ENCODE results near the gene EMX2. TPM values are rescaled to one million over a fixed set of nuclear protein-coding genes. Genes with fewer than 3 reads are reported as not detected.

EMX2 gene
- total and polyA plus RNA-seq, 8 donors: 0.06 to 0.27 (median 0.09) TPM; not detected in 4

DNA sequence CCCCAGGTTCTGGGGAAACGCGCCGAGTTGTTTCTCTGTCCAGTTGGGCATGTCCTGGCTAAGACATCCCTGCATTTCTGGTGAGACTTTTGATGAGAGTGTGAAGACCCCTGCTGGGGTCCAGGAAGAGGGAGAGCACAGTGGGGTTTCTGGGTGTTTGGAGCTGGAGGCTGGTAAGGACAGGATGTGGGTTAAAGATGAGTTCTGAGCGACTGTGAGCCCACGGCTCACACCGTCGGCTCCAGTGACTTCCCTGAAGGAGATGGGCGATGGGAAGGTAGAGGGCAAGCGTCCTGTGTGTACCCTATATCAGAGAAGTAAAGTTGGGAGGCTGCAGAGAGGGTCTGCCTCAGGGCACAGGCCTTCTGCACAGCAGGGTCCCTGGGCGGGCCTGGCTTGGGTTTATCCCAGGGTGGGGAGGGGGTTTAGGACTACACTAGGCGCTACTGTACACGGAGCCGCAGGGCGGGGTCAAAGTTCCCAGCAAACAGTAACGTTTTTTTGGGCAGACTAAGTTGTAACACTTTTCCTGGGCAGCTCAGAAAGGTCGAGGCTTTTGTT lies 3.6 kb downstream of the EMX2 start:
- Histone ChIP-seq H3K36me3 (no peaks in the 10 kb centered on the region), H3K9me3 (no peaks in the 10 kb centered on the region), H3K4me3 (no peak overlapping the region), H3K4me1 (peaks cover 7 to 20% (median 11%) of the 10 kb centered on the region in 3 donors), H3K27me3 (peaks cover 0 to 79% (median 11%) of the 10 kb centered on the region in 4 donors), H3K27ac (no peak overlapping the region)
- FAIRE-seq (no peak), DNase-seq (no peak), ATAC-seq (no peak)
- WGBS, 2 donors: 13 to 22% methylated on average over 14 to 16 of the region's 16 CpGs
- TF ChIP-seq, protein P1, sequence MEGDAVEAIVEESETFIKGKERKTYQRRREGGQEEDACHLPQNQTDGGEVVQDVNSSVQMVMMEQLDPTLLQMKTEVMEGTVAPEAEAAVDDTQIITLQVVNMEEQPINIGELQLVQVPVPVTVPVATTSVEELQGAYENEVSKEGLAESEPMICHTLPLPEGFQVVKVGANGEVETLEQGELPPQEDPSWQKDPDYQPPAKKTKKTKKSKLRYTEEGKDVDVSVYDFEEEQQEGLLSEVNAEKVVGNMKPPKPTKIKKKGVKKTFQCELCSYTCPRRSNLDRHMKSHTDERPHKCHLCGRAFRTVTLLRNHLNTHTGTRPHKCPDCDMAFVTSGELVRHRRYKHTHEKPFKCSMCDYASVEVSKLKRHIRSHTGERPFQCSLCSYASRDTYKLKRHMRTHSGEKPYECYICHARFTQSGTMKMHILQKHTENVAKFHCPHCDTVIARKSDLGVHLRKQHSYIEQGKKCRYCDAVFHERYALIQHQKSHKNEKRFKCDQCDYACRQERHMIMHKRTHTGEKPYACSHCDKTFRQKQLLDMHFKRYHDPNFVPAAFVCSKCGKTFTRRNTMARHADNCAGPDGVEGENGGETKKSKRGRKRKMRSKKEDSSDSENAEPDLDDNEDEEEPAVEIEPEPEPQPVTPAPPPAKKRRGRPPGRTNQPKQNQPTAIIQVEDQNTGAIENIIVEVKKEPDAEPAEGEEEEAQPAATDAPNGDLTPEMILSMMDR (IDR thresholded peaks at IDR 0.05): no peak
- intact Hi-C loops (cut with DNase I): no loop called here

DNA sequence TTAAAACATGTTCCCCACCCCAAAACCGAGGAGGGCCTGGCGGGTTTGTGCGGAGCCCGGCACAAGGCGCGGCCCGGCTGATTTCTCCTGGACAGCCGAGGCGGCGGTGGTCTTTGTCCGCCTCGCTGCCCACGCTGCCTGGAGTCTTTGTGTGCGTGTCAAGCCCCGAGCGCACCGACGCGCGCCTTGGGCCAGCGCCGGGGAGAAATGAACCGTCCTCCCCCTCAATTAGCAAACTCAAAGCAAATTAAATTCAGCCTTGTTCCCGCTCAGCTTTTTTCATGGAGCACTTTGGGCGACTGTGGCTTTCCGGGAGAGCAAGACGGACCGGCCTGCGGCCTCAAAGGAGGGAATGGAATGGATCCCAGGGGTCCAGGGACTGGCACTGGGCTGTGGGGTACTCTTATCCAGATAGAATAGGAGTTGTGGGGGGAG lies 4.1 kb downstream of the EMX2 start:
- Histone ChIP-seq H3K27me3 (peaks cover 0 to 84% (median 11%) of the 10 kb centered on the region in 4 donors), H3K9me3 (no peaks in the 10 kb centered on the region), H3K4me1 (peaks cover 7 to 20% (median 11%) of the 10 kb centered on the region in 3 donors), H3K36me3 (no peaks in the 10 kb centered on the region), H3K27ac (no peak overlapping the region), H3K4me3 (no peak overlapping the region)
- WGBS, 2 donors: 15 to 22% methylated on average over 29 of the region's 29 CpGs
- TF ChIP-seq, protein P1 (IDR thresholded peaks at IDR 0.05): no peak
- intact Hi-C loops (cut with DNase I): no loop called here
- DNase-seq (peak in 1 of 6 donors; percentile 46), ATAC-seq (no peak), FAIRE-seq (no peak)

DNA sequence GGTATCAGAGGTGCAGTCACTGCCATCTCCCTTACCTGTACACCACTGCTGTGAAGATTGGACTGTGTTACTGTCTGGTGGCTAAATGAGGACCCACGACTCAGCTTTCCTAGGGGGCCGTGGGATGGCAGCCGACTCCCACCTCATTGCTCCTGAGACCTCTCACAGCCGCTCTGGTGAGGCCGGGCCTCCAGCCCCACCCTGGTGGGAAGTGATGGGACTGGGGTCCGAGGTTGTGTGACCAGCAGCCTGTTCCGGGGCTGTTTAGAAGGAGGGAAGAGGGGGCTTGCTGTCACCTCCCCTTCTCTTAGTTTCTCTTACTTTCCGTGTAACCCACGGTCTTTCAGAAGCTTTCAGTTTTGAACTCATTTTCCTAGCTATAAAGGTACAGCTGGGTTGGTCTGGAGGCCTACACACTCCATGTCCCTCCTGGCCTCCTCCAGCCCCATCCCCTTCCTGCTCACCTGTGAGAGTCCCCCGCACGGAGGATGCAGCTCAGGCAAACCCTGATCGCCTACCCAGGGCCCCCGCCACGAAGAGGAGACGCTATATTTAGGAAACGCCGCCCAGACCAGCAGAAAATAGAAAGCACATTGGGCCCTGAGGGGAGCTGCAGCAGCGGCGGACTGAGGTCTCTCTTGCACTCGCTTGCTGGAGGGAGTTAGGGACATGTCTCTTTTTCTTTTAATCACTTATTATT lies 4.6 kb downstream of the EMX2 start:
- peaks cover 7 to 20% (median 11%) of the 10 kb centered on the region in 3 donors for H3K4me1 ChIP-seq
- intact Hi-C loops (cut with DNase I): no loop called here
- peaks cover 0 to 84% (median 13%) of the 10 kb centered on the region in 4 donors for H3K27me3 ChIP-seq
- no peak overlapping the region for H3K4me3 ChIP-seq
- no peak for FAIRE-seq
- no peaks in the 10 kb centered on the region for H3K9me3 ChIP-seq
- 21 to 30% methylated on average over 19 to 20 of the region's 20 CpGs for WGBS, 2 donors
- no peak for DNase-seq
- no peak for ATAC-seq
- TF ChIP-seq, protein P1 (IDR thresholded peaks at IDR 0.05): no peak
- H3K36me3 ChIP-seq: no peaks in the 10 kb centered on the region
- no peak overlapping the region for H3K27ac ChIP-seq

DNA sequence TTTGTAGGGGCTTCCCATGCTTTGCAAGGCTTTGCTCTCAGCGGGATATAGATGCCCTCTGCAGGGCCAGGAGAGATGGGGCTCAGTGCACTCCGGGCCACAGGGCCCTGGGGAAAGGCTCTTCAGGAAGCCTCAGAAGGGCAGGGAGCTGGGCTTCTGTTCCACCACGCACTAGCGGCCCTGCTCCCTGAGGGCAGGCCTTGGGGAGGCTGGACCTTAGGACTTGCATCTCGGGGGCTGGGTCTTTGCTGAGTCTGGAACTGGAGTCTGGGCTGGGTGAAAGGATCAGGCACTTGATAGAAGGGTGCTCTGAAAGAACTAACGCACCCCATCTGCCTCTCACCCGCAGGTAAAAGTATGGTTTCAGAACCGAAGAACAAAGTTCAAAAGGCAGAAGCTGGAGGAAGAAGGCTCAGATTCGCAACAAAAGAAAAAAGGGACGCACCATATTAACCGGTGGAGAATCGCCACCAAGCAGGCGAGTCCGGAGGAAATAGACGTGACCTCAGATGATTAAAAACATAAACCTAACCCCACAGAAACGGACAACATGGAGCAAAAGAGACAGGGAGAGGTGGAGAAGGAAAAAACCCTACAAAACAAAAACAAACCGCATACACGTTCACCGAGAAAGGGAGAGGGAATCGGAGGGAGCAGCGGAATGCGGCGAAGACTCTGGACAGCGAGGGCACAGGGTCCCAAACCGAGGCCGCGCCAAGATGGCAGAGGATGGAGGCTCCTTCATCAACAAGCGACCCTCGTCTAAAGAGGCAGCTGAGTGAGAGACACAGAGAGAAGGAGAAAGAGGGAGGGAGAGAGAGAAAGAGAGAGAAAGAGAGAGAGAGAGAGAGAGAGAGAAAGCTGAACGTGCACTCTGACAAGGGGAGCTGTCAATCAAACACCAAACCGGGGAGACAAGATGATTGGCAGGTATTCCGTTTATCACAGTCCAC lies 5.4 kb downstream of the EMX2 start:
- intact Hi-C loops (cut with DNase I): no loop called here
- Histone ChIP-seq H3K27ac (no peak overlapping the region), H3K4me3 (no peak overlapping the region), H3K36me3 (no peaks in the 10 kb centered on the region), H3K4me1 (peaks cover 7 to 20% (median 11%) of the 10 kb centered on the region in 3 donors), H3K9me3 (no peaks in the 10 kb centered on the region), H3K27me3 (peaks cover 0 to 88% (median 17%) of the 10 kb centered on the region in 4 donors)
- WGBS, 2 donors: 8 to 9% methylated on average over 32 of the region's 32 CpGs
- DNase-seq: no peak
- no peak for FAIRE-seq
- TF ChIP-seq, protein P1 (IDR thresholded peaks at IDR 0.05): no peak
- ATAC-seq: no peak

Measured in pancreas (tissue), 10 donors.